H1 (cell line): ENCODE results near the gene CENPX. TPM values are rescaled to one million over a fixed set of nuclear protein-coding genes. Genes with fewer than 3 reads are reported as not detected.

Experiments used
- CTCF ChIA-PET: fragments of 300-600 bp; sonication (Branson Sonifier 250); formaldehyde crosslinking; loops from one replicate; lab custom pipeline; 2021; ENCODE audit not compliant: partially characterized antibody; lab: Charles Lee
- POLR2A ChIA-PET: fragments of 300-600 bp; sonication (Branson Sonifier 250); formaldehyde crosslinking; loops from one replicate; lab custom pipeline; 2021; ENCODE audit warnings: inconsistent platforms; ENCODE audit not compliant: partially characterized antibody; lab: Charles Lee
- DNase-seq, 2 experiments: peaks; one replicate each; pipeline versions ENCODE4 v3.0.0 to v3.0.0-alpha.2; 2010 to 2022; ENCODE audit warnings: low spot score in 2 of 2, low read depth in 1 of 2, mixed read lengths in 1 of 2
- FAIRE-seq: peaks from 2 replicates; lab custom pipeline; 2011; peaks lifted over from hg19 to GRCh38; lab: Jason Lieb, UNC
- H2AFZ ChIP-seq: 2 replicates; pipeline ENCODE4 v1.8.1; 2012; ENCODE audit warnings: low read length, inconsistent platforms
- H2AK5ac ChIP-seq: 2 replicates; pipeline ENCODE4 v1.6.1; 2013; ENCODE audit warnings: low read depth, low read length
- H2BK120ac ChIP-seq: replicated peaks from 2 replicates; pipeline ENCODE3; 2013; ENCODE audit warnings: low read depth, low read length, inconsistent platforms
- H2BK12ac ChIP-seq: 2 replicates; pipeline ENCODE4 v1.6.1; 2013; ENCODE audit warnings: low read depth, low read length
- H2BK15ac ChIP-seq: 2 replicates; pipeline ENCODE4 v1.6.1; 2013; ENCODE audit warnings: low read length
- H2BK20ac ChIP-seq: 2 replicates; pipeline ENCODE4 v1.6.1; 2013; ENCODE audit warnings: low read length
- H2BK5ac ChIP-seq: 2 replicates; pipeline ENCODE4 v1.6.1; 2013; ENCODE audit warnings: low read depth, low read length
- H3K14ac ChIP-seq: 2 replicates; pipeline ENCODE4 v1.6.1; 2013; ENCODE audit warnings: inconsistent platforms; ENCODE audit not compliant: insufficient read length
- H3K18ac ChIP-seq: 2 replicates; pipeline ENCODE4 v1.6.1; 2013; ENCODE audit warnings: low read length; ENCODE audit errors: extremely low read depth
- H3K23ac ChIP-seq: 2 replicates; pipeline ENCODE4 v1.6.1; 2013; ENCODE audit warnings: inconsistent platforms; ENCODE audit not compliant: insufficient read length
- H3K23me2 ChIP-seq: 2 replicates; pipeline ENCODE4 v1.6.1; 2013; ENCODE audit warnings: low read depth, low read length
- H3K27ac ChIP-seq: 2 replicates; pipeline ENCODE4 v1.6.1; 2011; ENCODE audit warnings: low read depth, low read length, inconsistent platforms
- H3K27me3 ChIP-seq, 4 experiments: replicated peaks in 1 of 4; 1 replicate in 1 of 4; 2 replicates in 3 of 4; pipeline versions ENCODE4 v1.6.1 to v1.8.1; 2011 to 2013; ENCODE audit warnings: low read length in 3 of 4, mild to moderate bottlenecking in 3 of 4, inconsistent platforms in 2 of 4, mixed read lengths in 2 of 4, moderate library complexity in 1 of 4; ENCODE audit not compliant: control insufficient read depth in 3 of 4, insufficient read depth in 3 of 4; ENCODE audit errors: extremely low read depth in 1 of 4
- H3K36me3 ChIP-seq, 4 experiments: 2 replicates each; pipeline versions ENCODE4 v1.6.1 to v1.8.1; 2011 to 2013; ENCODE audit warnings: mild to moderate bottlenecking in 4 of 4, low read length in 3 of 4, moderate library complexity in 2 of 4, control low read depth in 1 of 4, inconsistent platforms in 1 of 4; ENCODE audit not compliant: insufficient read depth in 4 of 4, control insufficient read depth in 2 of 4
- H3K4ac ChIP-seq: replicated peaks from 2 replicates; pipeline ENCODE3; 2013; ENCODE audit warnings: low read length, low read depth, mixed read lengths, inconsistent platforms; ENCODE audit not compliant: insufficient read length
- H3K4me1 ChIP-seq, 4 experiments: replicated peaks in 1 of 4; 1 replicate in 1 of 4; 2 replicates in 3 of 4; pipeline versions ENCODE4 v1.6.1 to v1.8.1; 2011 to 2013; ENCODE audit warnings: low read length in 3 of 4, inconsistent platforms in 2 of 4, mixed read lengths in 1 of 4; ENCODE audit not compliant: insufficient read depth in 4 of 4, control insufficient read depth in 3 of 4
- H3K4me2 ChIP-seq, 2 experiments: 2 replicates each; pipeline versions ENCODE4 v1.6.1 to v1.8.1; 2011 to 2013; ENCODE audit warnings: low read depth in 2 of 2, low read length in 2 of 2, control low read depth in 1 of 2, inconsistent platforms in 1 of 2, mild to moderate bottlenecking in 1 of 2; ENCODE audit not compliant: insufficient read depth in 1 of 2
- H3K4me3 ChIP-seq, 4 experiments: fragments of 200-600, 300-600 bp in 1 of 4; sonication (generic), shearing (Covaris generic), sonication (Bioruptor Twin) in 1 of 4; 2 replicates each; pipeline versions ENCODE4 v1.5.1 to v1.8.1; 2011 to 2016; ENCODE audit warnings: low read length in 4 of 4, low read depth in 3 of 4, control low read depth in 2 of 4, inconsistent platforms in 2 of 4, mild to moderate bottlenecking in 2 of 4, mixed read lengths in 1 of 4, moderate library complexity in 1 of 4; ENCODE audit not compliant: insufficient read depth in 2 of 4; ENCODE audit errors: extremely low read depth in 1 of 4
- H3K56ac ChIP-seq: replicated peaks from 2 replicates; pipeline ENCODE3; 2013; ENCODE audit warnings: low read depth, mild to moderate bottlenecking, mixed read lengths, low read length, inconsistent platforms; ENCODE audit not compliant: insufficient read length
- H3K79me1 ChIP-seq: 2 replicates; pipeline ENCODE4 v1.6.1; 2013; ENCODE audit warnings: low read depth, low read length, control low read depth
- H3K79me2 ChIP-seq, 2 experiments: 2 replicates each; pipeline versions ENCODE4 v1.6.1 to v1.8.1; 2012 to 2013; ENCODE audit warnings: low read length in 2 of 2, mild to moderate bottlenecking in 2 of 2, inconsistent platforms in 1 of 2; ENCODE audit not compliant: insufficient read depth in 2 of 2, control insufficient read depth in 1 of 2
- H3K9ac ChIP-seq, 4 experiments: replicated peaks in 1 of 4; 1 replicate in 1 of 4; 2 replicates in 3 of 4; pipeline versions ENCODE4 v1.6.1 to v1.8.1; 2011 to 2013; ENCODE audit warnings: low read depth in 3 of 4, low read length in 3 of 4, control low read depth in 2 of 4, mild to moderate bottlenecking in 2 of 4, moderate library complexity in 2 of 4, inconsistent platforms in 1 of 4; ENCODE audit errors: extremely low read depth in 1 of 4
- H3K9me3 ChIP-seq, 2 experiments: 2 replicates each; pipeline versions ENCODE4 v1.6.1 to v1.8.1; 2012 to 2013; ENCODE audit warnings: mild to moderate bottlenecking in 2 of 2, moderate library complexity in 2 of 2, control low read depth in 1 of 2, inconsistent platforms in 1 of 2, low read depth in 1 of 2, low read length in 1 of 2, mixed read lengths in 1 of 2; ENCODE audit not compliant: insufficient read depth in 2 of 2
- H4K20me1 ChIP-seq, 2 experiments: replicated peaks in 1 of 2; 2 replicates each; pipeline versions ENCODE3 to v1.8.1; 2011 to 2013; ENCODE audit warnings: inconsistent platforms in 2 of 2, low read length in 2 of 2, mild to moderate bottlenecking in 1 of 2; ENCODE audit not compliant: insufficient read depth in 2 of 2, control insufficient read depth in 1 of 2
- H4K5ac ChIP-seq: 2 replicates; pipeline ENCODE4 v1.6.1; 2013; ENCODE audit warnings: low read length, low read depth, mixed read lengths, inconsistent platforms; ENCODE audit not compliant: insufficient read length
- H4K8ac ChIP-seq: 2 replicates; pipeline ENCODE4 v1.8.0; 2013; ENCODE audit warnings: mild to moderate bottlenecking, moderate library complexity, low read length, inconsistent platforms; ENCODE audit not compliant: insufficient read depth; ENCODE audit errors: extremely low read depth
- H4K91ac ChIP-seq: replicated peaks from 2 replicates; pipeline ENCODE3; 2013; ENCODE audit warnings: low read length, mixed read lengths, inconsistent platforms; ENCODE audit not compliant: insufficient read length
- ATF3 ChIP-seq: IDR thresholded peaks from 2 replicates; pipeline ENCODE4 v1.6.1; 2011; ENCODE audit warnings: low read depth, mild to moderate bottlenecking, low read length; ENCODE audit not compliant: insufficient read depth
- CBX8 ChIP-seq: fragments of 300-800, 300-1000 bp; sonication (generic); IDR thresholded peaks from 2 replicates; pipeline ENCODE4 v1.7.1; 2016; ENCODE audit warnings: low read depth, low read length, borderline replicate concordance
- JUN ChIP-seq: IDR thresholded peaks from 2 replicates; pipeline ENCODE4 v1.6.1; 2011; ENCODE audit warnings: low read depth, mild to moderate bottlenecking, improper control_type of control experiment, low read length
- MAX ChIP-seq: IDR thresholded peaks from 2 replicates; pipeline ENCODE4 v1.6.1; 2012; ENCODE audit warnings: inconsistent platforms
- POLR2AphosphoS5 ChIP-seq: IDR thresholded peaks from 2 replicates; pipeline ENCODE4 v1.6.1; 2011; ENCODE audit warnings: low read depth, low read length
- POU5F1 ChIP-seq: IDR thresholded peaks from 2 replicates; pipeline ENCODE4 v1.6.1; 2011; ENCODE audit warnings: low read depth, mild to moderate bottlenecking, low read length, moderate library complexity
- RAD21 ChIP-seq, 2 experiments: IDR thresholded peaks in 1 of 2; conservative IDR thresholded peaks in 1 of 2; 2 replicates each; pipeline ENCODE4 v1.6.1; 2011; ENCODE audit warnings: low read depth in 2 of 2, low read length in 2 of 2, improper control_type of control experiment in 1 of 2, inconsistent platforms in 1 of 2, mild to moderate bottlenecking in 1 of 2, moderate library complexity in 1 of 2
- TAF1 ChIP-seq: IDR thresholded peaks from 2 replicates; pipeline ENCODE4 v1.6.1; 2011; ENCODE audit warnings: mild to moderate bottlenecking, low read depth, low read length
- YY1 ChIP-seq: IDR thresholded peaks from 2 replicates; pipeline ENCODE4 v1.6.1; 2011; ENCODE audit warnings: low read depth, mild to moderate bottlenecking, low read length
- WGBS, 2 experiments: shearing (Covaris generic) in 1 of 2; methylation state at CpG; one replicate each; pipeline versions ENCODE4 v1.1.6 to v1.1.7; 2013 to 2015; ENCODE audit warnings: low lambda C conversion rate in 2 of 2, mixed read lengths in 2 of 2, inconsistent platforms in 1 of 2, low coverage in 1 of 2, missing lambda C conversion rate in 1 of 2; ENCODE audit not compliant: insufficient replicate concordance in 2 of 2, insufficient coverage in 1 of 2, insufficient read length in 1 of 2; ENCODE audit errors: extremely low coverage in 1 of 2, missing lambda C conversion rate in 1 of 2; 5-methylcytosine and 5-hydroxymethylcytosine counted together
- polyA plus RNA-seq, 7 experiments: library from polyadenylated mRNA; depleted of rRNA in 3 of 7; stranded (reverse) in 5 of 7; unstranded in 2 of 7; fragments of >200 nt in 5 of 7; fragments of 200-250 nt in 2 of 7; gene quantifications; 1 replicate in 5 of 7; 2 replicates in 1 of 7; 4 replicates in 1 of 7; pipeline versions ENCODE4 v1.2.1 to v1.2.3, GENCODE V29; 2011 to 2013; ENCODE audit warnings: missing spikeins in 2 of 7, mixed read lengths in 2 of 7
- total RNA-seq: library from RNA; stranded (reverse); fragmentation: NEBNext Ultra II Directional; extraction: Animal tissue kit (Norgen Biotek cat#: 25700); gene quantifications from 2 replicates; pipeline ENCODE4 v1.2.1, GENCODE V29; 2021

CENPX gene
- total and polyA plus RNA-seq, 2 of the 8 experiments (the other 6 are each of a cell fraction or from before 2014, with no cell fraction given): 116 to 122 TPM

- Histone ChIP-seq H3K27ac (no peak overlapping the region), H3K4me3 (no peak overlapping the region), H3K4ac (no peak overlapping the region), H2BK5ac (no peak overlapping the region), H2BK20ac (no peak overlapping the region), H3K79me2 (peaks cover 0 to 12% of the 10 kb centered on the region in 2 experiments; a peak in 1 of 4 replicates), H3K27me3 (no peaks in the 10 kb centered on the region), H3K23ac (no peak overlapping the region), H4K20me1 (peaks cover 7 to 13% of the 10 kb centered on the region in 2 experiments), H3K23me2 (peaks cover 12% of the 10 kb centered on the region), H2BK120ac (no peak overlapping the region), H2AK5ac (no peak overlapping the region), H3K56ac (no peak overlapping the region), H4K8ac (peak overlapping the region; percentile 6; the same call in 1 of the 2 replicates), H4K91ac (no peak overlapping the region), H2BK12ac (no peak overlapping the region), H4K5ac (no peak overlapping the region), H3K79me1 (peaks cover 4% of the 10 kb centered on the region; the same call in 1 of the 2 replicates), H2BK15ac (no peak overlapping the region), H3K18ac (no peak overlapping the region), H3K9me3 (no peaks in the 10 kb centered on the region), H2AFZ (no peak overlapping the region), H3K9ac (no peak overlapping the region), H3K4me1 (peaks cover 0 to 14% (median 8%) of the 10 kb centered on the region in 4 experiments; a peak in 5 of 7 replicates), H3K4me2 (no peak overlapping the region), H3K36me3 (no peaks in the 10 kb centered on the region), H3K14ac (no peak overlapping the region)
- POLR2A ChIA-PET: interaction anchor here (0.6 to 4.3 kb wide), 24 partner anchors 8 to 134 kb away, joined by 3 to 15 read pairs (median 4); partner anchors contain the start of genes DCXR, DUS1L, FASN and NOTUM
- DNase-seq: no peak
- FAIRE-seq: no peak
- 89% methylated on average over 11 of the region's 14 CpGs; no CpG with 5 or more reads in 1 of the 2 experiments for WGBS, 2 experiments
- CTCF ChIA-PET: interaction anchor here (0.6 to 4.7 kb wide), 48 partner anchors 9 to 330 kb away, joined by 3 to 29 read pairs (median 4); partner anchors contain the start of genes ASPSCR1, DCXR, DUS1L and MAFG
- no peak for TF ChIP-seq ATF3
- no peak for TF ChIP-seq RAD21 (IDR thresholded peaks at IDR 0.05 in 1 of 2, conservative IDR thresholded peaks at IDR 0.05 in 1 of 2; ENCODE audit: low read depth in 2 of 2, low read length in 2 of 2)
- no peak for TF ChIP-seq YY1
- no peak for TF ChIP-seq TAF1
- TF ChIP-seq CBX8: no peak
- TF ChIP-seq JUN: no peak
- TF ChIP-seq POLR2AphosphoS5: no peak
- no peak for TF ChIP-seq POU5F1
- no peak for TF ChIP-seq MAX
Observed at GRCh38 chr17:82020572-82021106, 2.0 kb downstream of the CENPX start.
